Stimulated activated CD4-positive, alpha-beta T cell treated with anti-CD3 and anti-CD28 coated beads, Interleukin-15, amount 100 ng/mL, for 48 hours (primary cell): Measurements from ENCODE around the gene SHTN1.

Experiments used
- DNase-seq, 2 donors: peaks; one replicate each; pipeline ENCODE4 v3.0.0-alpha.2; 2020; ENCODE audit warnings: low read depth in 2 of 2

SHTN1 gene

GRCh38 chr10:117005026-117005526 is at the start of gene SHTN1:
TSS of gene SHTN1 (minus strand) at chr10:117005187. CDS start at chr10:117005079, 108 bp downstream.
- peak; percentile 13 to 19 for DNase-seq

- DNase-seq, result no peak
Observed at GRCh38 chr10:117053482-117053881, 48.5 kb upstream of the SHTN1 start.

GRCh38 chr10:117047947-117048346 is 43.0 kb upstream of the SHTN1 start:
- DNase-seq, result no peak

GRCh38 chr10:117016266-117016665 is 11.3 kb upstream of the SHTN1 start:
- no peak for DNase-seq

GRCh38 chr10:117014835-117015234 is 9.8 kb upstream of the SHTN1 start:
- no peak for DNase-seq

GRCh38 chr10:117007080-117007479 is 2.1 kb upstream of the SHTN1 start:
- DNase-seq, result no peak

- DNase-seq, result no peak
Observed at GRCh38 chr10:117005527-117006055, 604 bp upstream of the SHTN1 start.

- DNase-seq, result no peak
Observed at GRCh38 chr10:117004227-117005025, 561 bp downstream of the SHTN1 start.

- no peak for DNase-seq
Observed at GRCh38 chr10:117003336-117003735, 1.7 kb downstream of the SHTN1 start.

- no peak for DNase-seq
Observed at GRCh38 chr10:117002206-117002605, 2.8 kb downstream of the SHTN1 start.

GRCh38 chr10:117001144-117001543 is 3.8 kb downstream of the SHTN1 start:
- no peak for DNase-seq

- DNase-seq, result no peak
Observed at GRCh38 chr10:117000580-117000979, 4.4 kb downstream of the SHTN1 start.

GRCh38 chr10:116998172-116998571 is 6.8 kb downstream of the SHTN1 start:
- DNase-seq, result no peak

- DNase-seq, result no peak
Observed at GRCh38 chr10:116997015-116997414, 8.0 kb downstream of the SHTN1 start.

GRCh38 chr10:116995648-116996047 is 9.3 kb downstream of the SHTN1 start:
- DNase-seq, result no peak

GRCh38 chr10:116994113-116994890 is 10.7 kb downstream of the SHTN1 start:
- no peak for DNase-seq

- no peak for DNase-seq
Observed at GRCh38 chr10:116993610-116994009, 11.4 kb downstream of the SHTN1 start.

- no peak for DNase-seq
Observed at GRCh38 chr10:116992183-116992582, 12.8 kb downstream of the SHTN1 start.

- no peak for DNase-seq
Observed at GRCh38 chr10:116990276-116990800, 14.6 kb downstream of the SHTN1 start.

GRCh38 chr10:116989439-116989838 is 15.5 kb downstream of the SHTN1 start:
- no peak for DNase-seq

GRCh38 chr10:116988311-116988710 is 16.7 kb downstream of the SHTN1 start:
- DNase-seq, result no peak

GRCh38 chr10:116985611-116986010 is 19.4 kb downstream of the SHTN1 start:
- DNase-seq, result no peak
